Neural cell (in vitro differentiated cells): ENCODE results near the gene MAP4K4. TPM values are rescaled to one million over a fixed set of nuclear protein-coding genes. Genes with fewer than 3 reads are reported as not detected.

Experiments used
- H2AFZ ChIP-seq: fragments of 200-600, 300-800 bp; sonication (generic), shearing (Covaris generic); 2 replicates; pipeline ENCODE4 v1.6.0; 2014; ENCODE audit warnings: low read depth, mild to moderate bottlenecking, antibody characterized with exemption, low read length, moderate library complexity
- H3F3A ChIP-seq: fragments of 200-600 bp; shearing (Covaris generic); 2 replicates; pipeline ENCODE4 v1.6.1; 2016; ENCODE audit warnings: mild to moderate bottlenecking, moderate library complexity, mixed read lengths, antibody characterized with exemption, low read length; ENCODE audit not compliant: insufficient read depth, poor library complexity, severe bottlenecking
- H3K27ac ChIP-seq: fragments of 200-600, 300-800 bp; sonication (generic), shearing (Covaris generic); 2 replicates; pipeline ENCODE4 v1.5.1; 2014; ENCODE audit warnings: mild to moderate bottlenecking, low read length, moderate library complexity
- H3K27me3 ChIP-seq: fragments of 300-800, 200-600 bp; sonication (generic), shearing (Covaris generic); 2 replicates; pipeline ENCODE4 v1.6.0; 2014; ENCODE audit warnings: mild to moderate bottlenecking, low read depth, low read length, moderate library complexity; ENCODE audit not compliant: insufficient read depth
- H3K36me3 ChIP-seq: fragments of 300-800, 200-600 bp; sonication (generic), shearing (Covaris generic); 2 replicates; pipeline ENCODE4 v1.5.1; 2014; ENCODE audit warnings: mild to moderate bottlenecking, antibody characterized with exemption, low read length, moderate library complexity; ENCODE audit not compliant: insufficient read depth
- H3K4me2 ChIP-seq: fragments of 300-800, 200-600 bp; sonication (generic), shearing (Covaris generic); 2 replicates; pipeline ENCODE4 v1.6.0; 2014; ENCODE audit warnings: mild to moderate bottlenecking, low read length
- H3K4me3 ChIP-seq: fragments of 300-800, 200-600 bp; sonication (generic), shearing (Covaris generic); 2 replicates; pipeline ENCODE4 v1.5.1; 2014; ENCODE audit warnings: mild to moderate bottlenecking, low read length, moderate library complexity
- H3K79me2 ChIP-seq: fragments of 200-600 bp; shearing (Covaris generic); replicated peaks from 2 replicates; pipeline ENCODE4 v1.6.0; 2014; ENCODE audit warnings: mild to moderate bottlenecking, low read length, moderate library complexity; ENCODE audit not compliant: insufficient read depth
- H3K9ac ChIP-seq: fragments of 300-800, 200-600 bp; sonication (generic), shearing (Covaris generic); 2 replicates; pipeline ENCODE4 v1.6.1; 2016; ENCODE audit warnings: mild to moderate bottlenecking, low read length, mixed read lengths
- H3K9me2 ChIP-seq: fragments of 200-600 bp; shearing (Covaris generic); 2 replicates; pipeline ENCODE4 v1.6.1; 2016; ENCODE audit warnings: mild to moderate bottlenecking, low read length, mixed read lengths; ENCODE audit not compliant: insufficient read depth
- H3K9me3 ChIP-seq: fragments of 200-600, 300-800 bp; sonication (generic), shearing (Covaris generic); 2 replicates; pipeline ENCODE4 v1.6.1; 2016; ENCODE audit warnings: mild to moderate bottlenecking, mixed run types, low read length, moderate library complexity, mixed read lengths
- H4K20me1 ChIP-seq: fragments of 200-600 bp; shearing (Covaris generic); 2 replicates; pipeline ENCODE4 v1.6.1; 2016; ENCODE audit warnings: mild to moderate bottlenecking, mixed run types; ENCODE audit not compliant: insufficient read depth
- EP300 ChIP-seq: fragments of 450-650 bp; conservative IDR thresholded peaks from 2 replicates; pipeline ENCODE4 v1.6.1; 2014; ENCODE audit warnings: antibody characterized with exemption, mild to moderate bottlenecking, moderate library complexity; ENCODE audit not compliant: poor library complexity, severe bottlenecking
- EZH2 ChIP-seq: fragments of 200-600, 300-800 bp; shearing (Covaris generic), sonication (generic); IDR thresholded peaks from 2 replicates; pipeline ENCODE4 v1.6.1; 2014; ENCODE audit warnings: antibody characterized with exemption, low read length, borderline replicate concordance, mild to moderate bottlenecking; ENCODE audit not compliant: insufficient read depth, poor library complexity, severe bottlenecking
- MXI1 ChIP-seq: fragments of 450-650 bp; conservative IDR thresholded peaks from 2 replicates; pipeline ENCODE4 v1.6.1; 2014; ENCODE audit warnings: antibody characterized with exemption, mild to moderate bottlenecking; ENCODE audit not compliant: poor library complexity, severe bottlenecking
- POLR2AphosphoS5 ChIP-seq: IDR thresholded peaks from 2 replicates; pipeline ENCODE4 v1.6.1; 2012
- RAD21 ChIP-seq: fragments of 450-650 bp; conservative IDR thresholded peaks from 2 replicates; pipeline ENCODE4 v1.6.1; 2014; ENCODE audit warnings: antibody characterized with exemption, mild to moderate bottlenecking, moderate library complexity
- REST ChIP-seq: IDR thresholded peaks from 2 replicates; pipeline ENCODE4 v1.6.1; 2012; ENCODE audit warnings: borderline replicate concordance
- SMC3 ChIP-seq: fragments of 450-650 bp; conservative IDR thresholded peaks from 2 replicates; pipeline ENCODE4 v1.6.1; 2014; ENCODE audit warnings: antibody characterized with exemption, mild to moderate bottlenecking, moderate library complexity; ENCODE audit not compliant: poor library complexity
- TAF1 ChIP-seq: IDR thresholded peaks from 2 replicates; pipeline ENCODE4 v1.6.1; 2012; ENCODE audit warnings: low read depth
- polyA plus RNA-seq: library from polyadenylated mRNA; depleted of rRNA; stranded (reverse); fragments of >200 nt; gene quantifications from 2 replicates; pipeline ENCODE4 v1.2.3, GENCODE V29; 2014
- TF ChIP-seq, protein P1 (sequence below): fragments of 450-650 bp; IDR thresholded peaks from 2 replicates; pipeline ENCODE4 v1.5.1; 2014; ENCODE audit warnings: antibody characterized with exemption, mild to moderate bottlenecking, moderate library complexity; ENCODE audit not compliant: poor library complexity, severe bottlenecking

The MAP4K4 gene
- polyA plus RNA-seq, 1 donor from 2014 or later, result 125 TPM

GRCh38 chr2:101843048-101843447 is 145.5 kb downstream of the MAP4K4 start:
- no peaks in the 10 kb centered on the region for H3K9me2 ChIP-seq
- TF ChIP-seq SMC3, result no peak
- no peak for TF ChIP-seq EP300
- TF ChIP-seq POLR2AphosphoS5, result no peak
- TF ChIP-seq, protein P1, sequence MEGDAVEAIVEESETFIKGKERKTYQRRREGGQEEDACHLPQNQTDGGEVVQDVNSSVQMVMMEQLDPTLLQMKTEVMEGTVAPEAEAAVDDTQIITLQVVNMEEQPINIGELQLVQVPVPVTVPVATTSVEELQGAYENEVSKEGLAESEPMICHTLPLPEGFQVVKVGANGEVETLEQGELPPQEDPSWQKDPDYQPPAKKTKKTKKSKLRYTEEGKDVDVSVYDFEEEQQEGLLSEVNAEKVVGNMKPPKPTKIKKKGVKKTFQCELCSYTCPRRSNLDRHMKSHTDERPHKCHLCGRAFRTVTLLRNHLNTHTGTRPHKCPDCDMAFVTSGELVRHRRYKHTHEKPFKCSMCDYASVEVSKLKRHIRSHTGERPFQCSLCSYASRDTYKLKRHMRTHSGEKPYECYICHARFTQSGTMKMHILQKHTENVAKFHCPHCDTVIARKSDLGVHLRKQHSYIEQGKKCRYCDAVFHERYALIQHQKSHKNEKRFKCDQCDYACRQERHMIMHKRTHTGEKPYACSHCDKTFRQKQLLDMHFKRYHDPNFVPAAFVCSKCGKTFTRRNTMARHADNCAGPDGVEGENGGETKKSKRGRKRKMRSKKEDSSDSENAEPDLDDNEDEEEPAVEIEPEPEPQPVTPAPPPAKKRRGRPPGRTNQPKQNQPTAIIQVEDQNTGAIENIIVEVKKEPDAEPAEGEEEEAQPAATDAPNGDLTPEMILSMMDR, result no peak
- no peak for TF ChIP-seq MXI1
- TF ChIP-seq TAF1, result no peak
- no peak for TF ChIP-seq REST
- TF ChIP-seq RAD21, result no peak
- TF ChIP-seq EZH2, result no peak
- no peaks in the 10 kb centered on the region for H3K9me3 ChIP-seq
- no peak overlapping the region for H3K4me3 ChIP-seq
- no peak overlapping the region for H2AFZ ChIP-seq
- H3F3A ChIP-seq, result no peaks in the 10 kb centered on the region
- peaks cover 3% of the 10 kb centered on the region for H4K20me1 ChIP-seq
- no peak overlapping the region for H3K27ac ChIP-seq
- no peak overlapping the region for H3K4me2 ChIP-seq
- no peak overlapping the region for H3K9ac ChIP-seq
- no peaks in the 10 kb centered on the region for H3K79me2 ChIP-seq
- peaks cover 20% of the 10 kb centered on the region for H3K36me3 ChIP-seq
- no peaks in the 10 kb centered on the region for H3K27me3 ChIP-seq

GRCh38 chr2:101843471-101843870 is 146.0 kb downstream of the MAP4K4 start:
- Histone ChIP-seq H3K4me3 (no peak overlapping the region), H3K9ac (no peak overlapping the region), H3K27ac (no peak overlapping the region), H3K9me3 (no peaks in the 10 kb centered on the region), H3F3A (no peaks in the 10 kb centered on the region), H4K20me1 (peaks cover 3% of the 10 kb centered on the region), H3K9me2 (no peaks in the 10 kb centered on the region), H3K36me3 (peaks cover 22% of the 10 kb centered on the region), H2AFZ (no peak overlapping the region), H3K79me2 (no peaks in the 10 kb centered on the region), H3K4me2 (no peak overlapping the region), H3K27me3 (no peaks in the 10 kb centered on the region)
- TF ChIP-seq TAF1 (no peak), RAD21 (no peak), SMC3 (no peak), REST (no peak), EP300 (no peak), POLR2AphosphoS5 (no peak), EZH2 (no peak), MXI1 (no peak)
- TF ChIP-seq, protein P1, result no peak
